GM12875 (cell line): ENCODE data around the gene CEP131.

Experiments used
- H3K4me3 ChIP-seq: one replicate; pipeline ENCODE4 v1.5.1; 2011; ENCODE audit warnings: low read depth, low read length, control low read depth
- CTCF ChIP-seq: IDR thresholded peaks from 2 replicates; pipeline ENCODE4 v1.5.1; 2011; ENCODE audit warnings: low read depth, mild to moderate bottlenecking, control low read depth, inconsistent platforms, low read length, moderate library complexity, borderline replicate concordance; ENCODE audit not compliant: insufficient read depth

The CEP131 gene

GRCh38 chr17:81206166-81206565 lies 16.6 kb downstream of the CEP131 start:
- TF ChIP-seq CTCF, result no peak
- no peak overlapping the region for H3K4me3 ChIP-seq

- no peak overlapping the region for H3K4me3 ChIP-seq
- TF ChIP-seq CTCF, result no peak
These were observed 18.2 kb downstream of the CEP131 start for GRCh38 chr17:81204578-81204977.

GRCh38 chr17:81203136-81203535 lies 19.6 kb downstream of the CEP131 start:
- no peak overlapping the region for H3K4me3 ChIP-seq
- no peak for TF ChIP-seq CTCF

- no peak for TF ChIP-seq CTCF
- no peak overlapping the region for H3K4me3 ChIP-seq
These were observed 20.4 kb downstream of the CEP131 start for GRCh38 chr17:81202318-81202717.

- H3K4me3 ChIP-seq, result no peak overlapping the region
- peak; percentile 50; the same call in 1 of the 2 replicates for TF ChIP-seq CTCF
These were observed 21.8 kb downstream of the CEP131 start for GRCh38 chr17:81200695-81201580.

- no peak for TF ChIP-seq CTCF
These were observed 22.6 kb downstream of the CEP131 start for GRCh38 chr17:81200201-81200600.

GRCh38 chr17:81199482-81199830 lies 23.3 kb downstream of the CEP131 start:
- H3K4me3 ChIP-seq, result no peak overlapping the region
- no peak for TF ChIP-seq CTCF

More at GRCh38 chr17:81200201-81200600, 22.6 kb downstream of the CEP131 start:
- H3K4me3 ChIP-seq, result no peak overlapping the region
